Amniotic epithelial cell (primary cell): ENCODE data around the gene ZZZ3.
"Not testable (repeated sequence)": the region's sequence is repeated elsewhere in the genome, so short reads cannot be mapped to it uniquely, and the experiment has no call there.

Experiments
- DNase-seq: peaks from one replicate; pipeline ENCODE4 v3.0.0-alpha.2; 2010; ENCODE audit warnings: low read depth

Gene ZZZ3

GRCh38 chr1:77682460-77683159 is at the start of gene ZZZ3:
TSS of gene ZZZ3 (minus strand) at chr1:77682658. CDS start at chr1:77633354, 49,304 bp downstream.
- DNase-seq = peak; percentile 92

GRCh38 chr1:77732090-77732489 is 49.6 kb upstream of the ZZZ3 start:
- peak; percentile 4 for DNase-seq

GRCh38 chr1:77725706-77726105 is 43.2 kb upstream of the ZZZ3 start:
- DNase-seq = no peak

GRCh38 chr1:77718181-77718580 is 35.7 kb upstream of the ZZZ3 start:
- no peak for DNase-seq

- no peak for DNase-seq
These were observed 33.6 kb upstream of the ZZZ3 start for GRCh38 chr1:77716065-77716464.

- no peak for DNase-seq
These were observed 27.3 kb upstream of the ZZZ3 start for GRCh38 chr1:77709727-77710126.

GRCh38 chr1:77706321-77706720 is 23.9 kb upstream of the ZZZ3 start:
- no peak for DNase-seq

- no peak for DNase-seq
These were observed 22.3 kb upstream of the ZZZ3 start for GRCh38 chr1:77704736-77705135.

GRCh38 chr1:77699673-77700072 is 17.2 kb upstream of the ZZZ3 start:
- DNase-seq = not testable (repeated sequence)

- no peak for DNase-seq
These were observed 15.0 kb upstream of the ZZZ3 start for GRCh38 chr1:77697441-77697840.

- no peak for DNase-seq
These were observed 6.5 kb upstream of the ZZZ3 start for GRCh38 chr1:77688939-77689338.

GRCh38 chr1:77687519-77687906 is 5.1 kb upstream of the ZZZ3 start:
- peak; percentile 12 for DNase-seq

- DNase-seq = no peak
These were observed 4.5 kb upstream of the ZZZ3 start for GRCh38 chr1:77686796-77687518.

- DNase-seq = peak; percentile 82
These were observed 996 bp upstream of the ZZZ3 start for GRCh38 chr1:77683160-77684148.

GRCh38 chr1:77680173-77680572 is 2.3 kb downstream of the ZZZ3 start:
- DNase-seq = no peak

- no peak for DNase-seq
These were observed 3.5 kb downstream of the ZZZ3 start for GRCh38 chr1:77678660-77679610.

- DNase-seq = not testable (repeated sequence)
These were observed 7.7 kb downstream of the ZZZ3 start for GRCh38 chr1:77674807-77675206.

GRCh38 chr1:77673716-77674355 is 8.6 kb downstream of the ZZZ3 start:
- DNase-seq = no peak

- no peak for DNase-seq
These were observed 9.4 kb downstream of the ZZZ3 start for GRCh38 chr1:77673030-77673429.

GRCh38 chr1:77672374-77672773 is 10.1 kb downstream of the ZZZ3 start:
- no peak for DNase-seq

- DNase-seq = peak; percentile 20
These were observed 10.6 kb downstream of the ZZZ3 start for GRCh38 chr1:77671836-77672235.
